Panc1 (cell line): ENCODE data around the gene GRID2. TPM values are rescaled to one million over a fixed set of nuclear protein-coding genes. Genes with fewer than 3 reads are reported as not detected.

Experiments
- ATAC-seq: fragments of 200-7000 bp; cut with Tn5 transposase; 2 replicates; pipeline ENCODE4 v1.9.1; 2020; ENCODE audit warnings: mild to moderate bottlenecking, moderate library complexity
- BruUV-seq: library from RNA; stranded (reverse); fragments of 400-500 nt; replicated peaks from 2 replicates; lab custom pipeline; 2021; lab: Mats Ljungman, UMichigan
- CTCF ChIA-PET: fragments of 300-600 bp; sonication (Branson Sonifier 250); formaldehyde crosslinking; loops from one replicate; lab custom pipeline; 2022; ENCODE audit warnings: antibody characterized with exemption; lab: Charles Lee
- POLR2A ChIA-PET: fragments of 300-600 bp; sonication (Branson Sonifier 250); formaldehyde crosslinking; loops from one replicate; lab custom pipeline; 2022; ENCODE audit warnings: antibody characterized with exemption; lab: Charles Lee
- DNase-seq: peaks from one replicate; pipeline ENCODE4 v3.0.0-alpha.2; 2010; ENCODE audit warnings: low read depth, low spot score
- H3K27ac ChIP-seq: 2 replicates; pipeline ENCODE4 v1.5.1; 2011; ENCODE audit warnings: mild to moderate bottlenecking, low read length, inconsistent platforms
- H3K27me3 ChIP-seq: fragments of 200-500 bp; sonication (Bioruptor generic); 2 replicates; pipeline ENCODE4 v1.6.0; 2014; ENCODE audit warnings: low read length, inconsistent platforms; ENCODE audit not compliant: control insufficient read depth, insufficient read depth
- H3K36me3 ChIP-seq: fragments of 200-500 bp; sonication (Bioruptor generic); 2 replicates; pipeline ENCODE4 v1.5.1; 2014; ENCODE audit warnings: inconsistent platforms, mild to moderate bottlenecking, low read length, moderate library complexity; ENCODE audit not compliant: control insufficient read depth, insufficient read depth
- H3K4me1 ChIP-seq: 2 replicates; pipeline ENCODE4 v1.5.1; 2011; ENCODE audit warnings: inconsistent platforms, mild to moderate bottlenecking, low read length, moderate library complexity; ENCODE audit not compliant: control insufficient read depth, insufficient read depth
- H3K4me3 ChIP-seq, 2 experiments: 2 replicates each; pipeline ENCODE4 v1.5.1; 2011 to 2012; ENCODE audit warnings: low read depth in 2 of 2, low read length in 2 of 2, mild to moderate bottlenecking in 2 of 2, inconsistent platforms in 1 of 2, moderate library complexity in 1 of 2
- H3K9me3 ChIP-seq: fragments of 200-500 bp; sonication (Bioruptor generic); 2 replicates; pipeline ENCODE4 v1.5.1; 2014; ENCODE audit warnings: low read depth, mild to moderate bottlenecking, inconsistent platforms, low read length, moderate library complexity; ENCODE audit not compliant: control insufficient read depth, insufficient read depth
- CTCF ChIP-seq: fragments of 450-650 bp; IDR thresholded peaks from 2 replicates; pipeline ENCODE4 v1.5.1; 2017; ENCODE audit warnings: mild to moderate bottlenecking
- POLR2AphosphoS5 ChIP-seq: IDR thresholded peaks from 2 replicates; pipeline ENCODE4 v1.6.1; 2012; ENCODE audit warnings: mild to moderate bottlenecking, low read depth, low read length, moderate library complexity
- TCF7L2 ChIP-seq: IDR thresholded peaks from 2 replicates; pipeline ENCODE4 v1.6.1; 2011; ENCODE audit warnings: mild to moderate bottlenecking, low read depth, low read length, inconsistent platforms
- in situ Hi-C: cut with HindIII; loops from 2 replicates; pipeline ENCODE4 v1.10.0; 2016; ENCODE audit warnings: low sequenced_read_pairs, low pct_unique_long_range_greater_than_20kb
- intact Hi-C: fragments of 100-400 bp; cut with micrococcal nuclease; formaldehyde crosslinking; loops from one replicate; pipeline ENCODE4 v1.10.0; 2022; ENCODE audit not compliant: unreplicated experiment
- total RNA-seq: library from RNA; stranded (reverse); gene quantifications from one replicate; pipeline ENCODE4 v1.2.1, GENCODE V29; 2021; ENCODE audit not compliant: unreplicated experiment
- TF ChIP-seq, protein P1 (sequence below), 2 experiments: IDR thresholded peaks; 2 replicates each; pipeline ENCODE4 v1.6.1; 2011 to 2012; ENCODE audit warnings: low read depth in 2 of 2, control low read depth in 1 of 2, low read length in 1 of 2, mild to moderate bottlenecking in 1 of 2, moderate library complexity in 1 of 2; ENCODE audit not compliant: insufficient read depth in 1 of 2

Gene GRID2
- total RNA-seq, 1 experiment from 2014 or later: 0.08 TPM

DNA sequence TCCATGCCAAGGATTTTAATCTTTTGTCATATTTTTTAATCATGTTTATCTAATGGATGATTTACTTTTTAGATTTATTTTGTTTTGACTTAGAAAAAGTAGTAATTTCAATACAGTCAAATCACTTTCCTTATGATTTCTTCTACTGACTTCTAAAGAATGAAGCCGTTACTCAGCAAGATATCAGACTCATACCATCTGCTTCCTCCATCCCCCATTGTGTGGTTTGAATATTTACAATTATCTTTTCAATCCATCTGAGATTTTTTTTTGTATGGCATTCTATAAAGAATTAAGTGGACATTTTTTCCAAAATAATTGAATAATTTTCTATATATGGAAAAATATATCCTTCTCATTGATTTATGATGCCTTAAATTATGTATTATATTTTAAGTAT, 959.4 kb downstream of the GRID2 start:
- BruUV-seq: no TSS peak
- intact Hi-C loops (no loop called here), in situ Hi-C loops (no loop called here)
- CTCF ChIA-PET: no interaction called here
- Histone ChIP-seq H3K27me3 (no peaks in the 10 kb centered on the region), H3K9me3 (no peaks in the 10 kb centered on the region), H3K27ac (no peak overlapping the region), H3K4me1 (no peaks in the 10 kb centered on the region), H3K4me3 (no peak overlapping the region), H3K36me3 (no peaks in the 10 kb centered on the region)
- ATAC-seq (no peak), DNase-seq (no peak)
- TF ChIP-seq TCF7L2: no peak
- TF ChIP-seq, protein P1, sequence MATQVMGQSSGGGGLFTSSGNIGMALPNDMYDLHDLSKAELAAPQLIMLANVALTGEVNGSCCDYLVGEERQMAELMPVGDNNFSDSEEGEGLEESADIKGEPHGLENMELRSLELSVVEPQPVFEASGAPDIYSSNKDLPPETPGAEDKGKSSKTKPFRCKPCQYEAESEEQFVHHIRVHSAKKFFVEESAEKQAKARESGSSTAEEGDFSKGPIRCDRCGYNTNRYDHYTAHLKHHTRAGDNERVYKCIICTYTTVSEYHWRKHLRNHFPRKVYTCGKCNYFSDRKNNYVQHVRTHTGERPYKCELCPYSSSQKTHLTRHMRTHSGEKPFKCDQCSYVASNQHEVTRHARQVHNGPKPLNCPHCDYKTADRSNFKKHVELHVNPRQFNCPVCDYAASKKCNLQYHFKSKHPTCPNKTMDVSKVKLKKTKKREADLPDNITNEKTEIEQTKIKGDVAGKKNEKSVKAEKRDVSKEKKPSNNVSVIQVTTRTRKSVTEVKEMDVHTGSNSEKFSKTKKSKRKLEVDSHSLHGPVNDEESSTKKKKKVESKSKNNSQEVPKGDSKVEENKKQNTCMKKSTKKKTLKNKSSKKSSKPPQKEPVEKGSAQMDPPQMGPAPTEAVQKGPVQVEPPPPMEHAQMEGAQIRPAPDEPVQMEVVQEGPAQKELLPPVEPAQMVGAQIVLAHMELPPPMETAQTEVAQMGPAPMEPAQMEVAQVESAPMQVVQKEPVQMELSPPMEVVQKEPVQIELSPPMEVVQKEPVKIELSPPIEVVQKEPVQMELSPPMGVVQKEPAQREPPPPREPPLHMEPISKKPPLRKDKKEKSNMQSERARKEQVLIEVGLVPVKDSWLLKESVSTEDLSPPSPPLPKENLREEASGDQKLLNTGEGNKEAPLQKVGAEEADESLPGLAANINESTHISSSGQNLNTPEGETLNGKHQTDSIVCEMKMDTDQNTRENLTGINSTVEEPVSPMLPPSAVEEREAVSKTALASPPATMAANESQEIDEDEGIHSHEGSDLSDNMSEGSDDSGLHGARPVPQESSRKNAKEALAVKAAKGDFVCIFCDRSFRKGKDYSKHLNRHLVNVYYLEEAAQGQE (IDR thresholded peaks at IDR 0.05; ENCODE audit: insufficient read depth in 1 of 2, low read depth in 2 of 2, low read length in 1 of 2): no peak
- no peak for TF ChIP-seq POLR2AphosphoS5
- TF ChIP-seq CTCF: no peak
- POLR2A ChIA-PET: no interaction called here

DNA sequence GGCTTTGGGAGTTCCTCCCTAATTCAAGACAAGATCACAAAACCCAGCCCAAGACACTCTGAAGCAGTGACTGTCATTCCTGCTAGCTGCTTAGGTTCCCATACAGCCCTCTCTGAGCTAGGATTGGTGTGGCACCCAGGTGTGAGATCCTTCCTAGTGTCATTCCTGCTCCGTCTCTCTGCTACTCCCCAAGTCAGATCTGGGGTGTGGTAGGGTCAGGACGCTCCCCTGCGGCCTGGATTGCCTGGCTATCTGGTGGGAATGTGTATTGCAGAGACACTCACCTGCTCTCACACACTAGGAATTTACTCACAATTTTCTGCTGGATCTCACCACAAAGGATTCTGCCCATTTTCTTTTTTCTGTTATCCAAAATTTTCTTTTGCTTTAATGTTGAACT, 964.0 kb downstream of the GRID2 start:
- ATAC-seq (no peak), DNase-seq (no peak)
- Histone ChIP-seq H3K27ac (no peak overlapping the region), H3K4me1 (no peaks in the 10 kb centered on the region), H3K36me3 (no peaks in the 10 kb centered on the region), H3K9me3 (no peaks in the 10 kb centered on the region), H3K4me3 (no peak overlapping the region), H3K27me3 (no peaks in the 10 kb centered on the region)
- ChIA-PET POLR2A (no interaction called here), CTCF (no interaction called here)
- in situ Hi-C loops (no loop called here), intact Hi-C loops (no loop called here)
- no peak for TF ChIP-seq CTCF
- TF ChIP-seq, protein P1 (IDR thresholded peaks at IDR 0.05; ENCODE audit: insufficient read depth in 1 of 2, low read depth in 2 of 2, low read length in 1 of 2): no peak
- BruUV-seq: no TSS peak
